Ascending aorta (tissue), 2 donors: ENCODE measurements around the gene FCER2. TPM values are rescaled to one million over a fixed set of nuclear protein-coding genes. Genes with fewer than 3 reads are reported as not detected.

Source experiments
- DNase-seq, 2 donors: peaks; one replicate each; pipeline ENCODE4 v3.0.0-alpha.2; 2019; ENCODE audit warnings: low spot score in 2 of 2
- H3K27ac ChIP-seq, 2 donors: fragments of 200-600 bp; sonication (generic); one replicate each; pipeline ENCODE4 v1.5.1; 2016 to 2017; ENCODE audit warnings: mild to moderate bottlenecking in 1 of 2
- H3K27me3 ChIP-seq: fragments of 200-600 bp; sonication (generic); one replicate; pipeline ENCODE4 v1.5.1; 2017
- H3K36me3 ChIP-seq, 2 donors: fragments of 200-600 bp; sonication (generic); one replicate each; pipeline ENCODE4 v1.5.1; 2016
- H3K4me1 ChIP-seq, 2 donors: fragments of 200-600 bp; sonication (generic); one replicate each; pipeline ENCODE4 v1.5.1; 2016 to 2017; ENCODE audit warnings: mild to moderate bottlenecking in 1 of 2
- H3K4me3 ChIP-seq, 2 donors: fragments of 200-600 bp; sonication (generic); one replicate each; pipeline ENCODE4 v1.5.1; 2016 to 2017; ENCODE audit warnings: mild to moderate bottlenecking in 1 of 2
- H3K9me3 ChIP-seq, 2 donors: fragments of 200-600 bp; sonication (generic); one replicate each; pipeline ENCODE4 v1.5.1; 2016
- intact Hi-C: fragments of 100-400 bp; cut with DNase I; formaldehyde crosslinking; loops from one replicate; pipeline ENCODE4 v1.15.1; 2023
- total RNA-seq: library from RNA; depleted of rRNA; stranded (reverse); fragments of >200 nt; gene quantifications from one replicate; pipeline ENCODE4 v1.1.0, GENCODE V29; 2016
- TF ChIP-seq, protein P1 (sequence below), 3 experiments: fragments of 200-600 bp in 2 of 3; fragments of 450-650 bp in 1 of 3; sonication (generic) in 2 of 3; IDR thresholded peaks; one replicate each; pipeline ENCODE4 v1.5.1; 2016 to 2019; ENCODE audit warnings: antibody characterized with exemption in 3 of 3, mild to moderate bottlenecking in 1 of 3, moderate library complexity in 1 of 3

Gene FCER2
- total RNA-seq, 1 donor from 2014 or later, result not detected

DNA sequence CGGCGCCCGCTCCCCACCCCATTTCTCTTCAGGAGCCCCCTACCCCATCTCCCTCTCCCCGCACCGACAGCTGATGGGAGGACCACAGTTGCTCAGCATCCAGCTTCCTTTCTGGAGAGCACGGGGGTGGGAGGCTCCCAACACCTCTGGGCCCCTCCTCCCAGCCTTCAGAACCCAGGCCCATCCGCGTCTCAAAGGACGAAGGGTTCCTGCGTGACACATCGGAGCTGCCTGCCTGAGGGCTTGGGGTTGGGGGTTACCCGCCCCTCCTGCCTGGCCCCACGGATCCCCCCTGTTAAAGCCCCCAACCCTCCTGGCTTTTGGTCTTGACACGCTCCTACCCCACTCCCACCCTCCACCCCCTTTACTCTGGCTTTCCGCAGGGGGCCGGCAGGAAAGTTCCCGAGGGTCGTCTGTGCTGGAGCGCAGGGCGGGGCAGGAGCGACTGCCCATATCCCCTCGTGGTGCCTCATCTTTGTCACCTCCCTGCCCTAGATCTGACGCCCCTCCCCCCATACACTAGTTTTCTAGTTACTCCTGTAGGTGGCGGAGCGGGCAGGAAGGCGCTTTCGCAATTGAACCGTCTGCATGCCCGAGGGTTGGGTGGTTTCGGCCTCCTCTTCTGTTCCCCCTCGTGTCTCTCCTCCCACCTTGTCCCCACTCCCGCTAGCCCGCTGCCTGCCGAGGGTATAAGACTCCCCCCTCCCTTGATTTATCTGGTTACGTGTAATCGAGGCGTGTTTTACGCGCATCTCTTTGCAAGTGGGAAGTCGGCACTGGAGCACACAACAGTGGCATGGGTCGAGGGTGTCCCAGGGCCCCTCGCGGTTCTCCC lies 20.4 kb downstream of the FCER2 start:
- H3K27ac ChIP-seq, result peak overlapping the region; percentile 77 to 81
- TF ChIP-seq, protein P1, sequence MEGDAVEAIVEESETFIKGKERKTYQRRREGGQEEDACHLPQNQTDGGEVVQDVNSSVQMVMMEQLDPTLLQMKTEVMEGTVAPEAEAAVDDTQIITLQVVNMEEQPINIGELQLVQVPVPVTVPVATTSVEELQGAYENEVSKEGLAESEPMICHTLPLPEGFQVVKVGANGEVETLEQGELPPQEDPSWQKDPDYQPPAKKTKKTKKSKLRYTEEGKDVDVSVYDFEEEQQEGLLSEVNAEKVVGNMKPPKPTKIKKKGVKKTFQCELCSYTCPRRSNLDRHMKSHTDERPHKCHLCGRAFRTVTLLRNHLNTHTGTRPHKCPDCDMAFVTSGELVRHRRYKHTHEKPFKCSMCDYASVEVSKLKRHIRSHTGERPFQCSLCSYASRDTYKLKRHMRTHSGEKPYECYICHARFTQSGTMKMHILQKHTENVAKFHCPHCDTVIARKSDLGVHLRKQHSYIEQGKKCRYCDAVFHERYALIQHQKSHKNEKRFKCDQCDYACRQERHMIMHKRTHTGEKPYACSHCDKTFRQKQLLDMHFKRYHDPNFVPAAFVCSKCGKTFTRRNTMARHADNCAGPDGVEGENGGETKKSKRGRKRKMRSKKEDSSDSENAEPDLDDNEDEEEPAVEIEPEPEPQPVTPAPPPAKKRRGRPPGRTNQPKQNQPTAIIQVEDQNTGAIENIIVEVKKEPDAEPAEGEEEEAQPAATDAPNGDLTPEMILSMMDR (IDR thresholded peaks at IDR 0.05), result peak; percentile 33 to 53 (median 51)
- H3K36me3 ChIP-seq, result peaks cover 28 to 33% of the 10 kb centered on the region in 2 donors
- DNase-seq, result peak; percentile 39 to 87
- peak overlapping the region; percentile 98 to 99 for H3K4me3 ChIP-seq
- no peaks in the 10 kb centered on the region for H3K9me3 ChIP-seq
- H3K4me1 ChIP-seq, result peaks cover 4 to 11% of the 10 kb centered on the region in 2 donors
- intact Hi-C loops, result loop anchor here (2.0 kb wide), 3 partner anchors 113 to 579 kb away; no protein-coding TSS in a partner anchor
- no peaks in the 10 kb centered on the region for H3K27me3 ChIP-seq

DNA sequence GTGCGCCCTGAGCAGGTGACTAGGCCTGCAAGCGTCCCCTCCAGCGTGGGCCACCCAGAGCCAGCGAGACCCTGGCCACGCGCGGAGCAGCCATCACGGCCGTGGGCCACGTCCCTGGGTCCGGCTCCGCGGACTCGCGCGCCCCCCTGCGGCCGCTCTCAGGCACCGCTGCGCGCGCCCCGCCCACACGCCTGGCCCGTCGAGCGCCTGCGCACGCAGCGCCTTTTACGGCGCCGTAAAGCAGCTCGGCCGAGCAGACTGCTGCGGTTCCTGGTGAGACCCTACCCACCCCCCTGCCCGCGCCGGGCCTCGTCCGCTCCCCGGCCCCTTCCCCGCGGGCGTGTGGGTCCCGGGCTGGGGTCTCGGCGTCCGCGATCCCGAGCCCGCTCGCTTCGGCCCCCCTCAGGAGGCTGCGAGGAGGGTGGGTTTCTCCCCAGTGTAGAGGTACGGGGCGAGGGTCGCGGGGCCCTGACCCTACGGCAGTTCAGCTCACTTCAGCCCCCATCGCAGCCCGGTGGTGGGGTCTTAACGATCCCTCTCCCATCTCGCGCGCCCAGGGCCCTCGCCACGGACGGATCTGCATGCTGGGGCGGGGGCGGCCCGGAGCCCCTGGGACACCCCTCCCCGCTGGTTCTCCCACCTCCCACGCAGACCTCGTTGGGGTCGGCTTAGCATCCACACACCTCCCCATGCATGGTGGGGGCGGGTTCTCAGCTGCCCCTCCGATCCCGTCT lies 21.2 kb downstream of the FCER2 start, which contains the start of gene TRAPPC5:
TRAPPC5 (plus strand) TSS at position 228 of the 734 bp plus-strand sequence. CDS start 1,421 bp downstream, outside the sequence.
- H3K36me3 ChIP-seq, result peaks cover 28 to 33% of the 10 kb centered on the region in 2 donors
- peak; percentile 42 to 91 for DNase-seq
- H3K27me3 ChIP-seq, result no peaks in the 10 kb centered on the region
- H3K9me3 ChIP-seq, result no peaks in the 10 kb centered on the region
- intact Hi-C loops, result loop anchor here (1.0 to 2.0 kb wide), 5 partner anchors 28 to 578 kb away; partner anchors contain the start of genes PET100 and XAB2
- H3K27ac ChIP-seq, result peak within 1 kb of the TSS; percentile 77 to 81
- TF ChIP-seq, protein P1 (IDR thresholded peaks at IDR 0.05), result peak; percentile 55 to 97 (median 73)
- peak within 1 kb of the TSS; percentile 98 to 99 for H3K4me3 ChIP-seq
- peaks cover 4 to 11% of the 10 kb centered on the region in 2 donors for H3K4me1 ChIP-seq

DNA sequence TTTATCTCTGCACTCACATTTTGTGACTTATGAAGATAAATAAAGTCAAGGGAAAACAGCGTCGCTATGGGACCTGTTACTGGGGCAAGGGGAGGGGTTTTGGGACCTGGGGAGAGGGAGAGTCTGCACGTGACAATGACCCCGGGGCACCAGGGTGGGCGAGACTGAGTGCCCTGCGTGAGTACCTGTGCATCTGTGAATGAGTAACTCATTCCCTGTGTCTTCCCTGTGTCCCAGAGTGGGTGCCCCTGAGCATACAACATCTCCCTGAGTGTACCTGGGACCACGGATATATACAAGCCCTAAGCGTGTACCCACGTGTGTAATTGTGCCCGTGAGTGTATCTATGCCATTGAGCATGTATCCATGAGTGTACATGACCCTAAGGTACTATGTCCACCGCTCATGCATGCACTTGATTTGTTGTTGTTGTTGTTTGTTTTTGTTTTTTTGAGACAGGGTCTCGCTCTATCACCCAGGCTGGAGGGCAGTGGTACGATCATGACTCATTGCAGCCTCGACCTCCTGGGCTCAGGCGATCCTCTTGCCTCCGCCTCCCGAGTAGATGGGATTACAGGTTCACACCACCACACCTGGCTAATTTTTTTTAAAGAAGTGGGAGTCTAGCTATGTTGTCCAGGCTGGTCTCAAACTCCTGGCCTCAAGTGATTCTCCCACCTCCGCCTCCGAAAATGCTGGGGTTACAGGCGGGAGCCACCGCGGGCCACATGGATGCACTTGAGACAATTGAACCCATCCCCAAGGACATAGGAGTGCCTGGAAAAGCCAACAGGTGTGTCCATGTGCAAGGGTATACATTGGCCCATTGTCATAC lies 21.9 kb downstream of the FCER2 start:
- Histone ChIP-seq H3K4me3 (peak overlapping the region; percentile 98 to 99), H3K9me3 (no peaks in the 10 kb centered on the region), H3K4me1 (peaks cover 4 to 11% of the 10 kb centered on the region in 2 donors), H3K27ac (no peak overlapping the region), H3K27me3 (no peaks in the 10 kb centered on the region), H3K36me3 (peaks cover 26 to 28% of the 10 kb centered on the region in 2 donors)
- no peak for DNase-seq
- TF ChIP-seq, protein P1 (IDR thresholded peaks at IDR 0.05), result no peak
- intact Hi-C loops, result loop anchor here (1.0 to 2.0 kb wide), 5 partner anchors 28 to 577 kb away; partner anchors contain the start of genes PET100 and XAB2

DNA sequence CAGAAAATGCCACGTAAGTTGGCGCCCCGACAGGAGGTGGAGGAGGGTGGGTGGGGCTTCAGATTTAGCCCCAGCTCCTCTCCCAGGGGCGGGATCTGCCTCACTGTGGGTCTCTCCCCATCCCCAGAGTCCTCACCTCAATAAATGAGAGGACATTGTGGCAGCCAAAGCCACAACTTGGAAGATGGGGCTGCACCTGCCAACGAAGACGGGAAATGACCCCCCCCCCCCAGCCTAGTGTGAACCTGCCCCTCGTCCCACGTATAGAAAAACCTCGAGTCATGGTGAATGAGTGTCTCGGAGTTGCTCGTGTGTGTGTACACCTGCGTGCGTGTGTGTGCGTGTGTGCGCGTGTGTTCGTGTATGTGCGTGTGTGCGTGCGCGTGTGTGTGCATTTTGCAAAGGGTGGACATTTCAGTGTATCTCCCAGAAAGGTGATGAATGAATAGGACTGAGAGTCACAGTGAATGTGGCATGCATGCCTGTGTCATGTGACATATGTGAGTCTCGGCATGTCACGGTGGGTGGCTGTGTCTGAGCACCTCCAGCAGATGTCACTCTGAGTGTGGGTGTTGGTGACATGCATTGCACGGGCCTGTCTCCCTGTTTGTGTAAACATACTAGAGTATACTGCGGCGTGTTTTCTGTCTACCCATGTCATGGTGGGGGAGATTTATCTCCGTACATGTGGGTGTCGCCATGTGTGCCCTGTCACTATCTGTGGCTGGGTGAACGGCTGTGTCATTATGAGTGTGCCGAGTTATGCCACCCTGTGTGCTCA lies 22.8 kb downstream of the FCER2 start:
- intact Hi-C loops, result no loop called here
- TF ChIP-seq, protein P1 (IDR thresholded peaks at IDR 0.05), result no peak

More for the DNA sequence above, 22.8 kb downstream of the FCER2 start:
- no peak overlapping the region for H3K27ac ChIP-seq
- no peak for DNase-seq
- peaks cover 4 to 11% of the 10 kb centered on the region in 2 donors for H3K4me1 ChIP-seq
- H3K27me3 ChIP-seq, result no peaks in the 10 kb centered on the region
- no peak overlapping the region for H3K4me3 ChIP-seq
- peaks cover 19 to 20% of the 10 kb centered on the region in 2 donors for H3K36me3 ChIP-seq
- no peaks in the 10 kb centered on the region for H3K9me3 ChIP-seq
